Ascending aorta (tissue), 2 donors: ENCODE measurements around the gene NPTX1. TPM values are rescaled to one million over a fixed set of nuclear protein-coding genes. Genes with fewer than 3 reads are reported as not detected.

Source experiments
- DNase-seq, 2 donors: peaks; one replicate each; pipeline ENCODE4 v3.0.0-alpha.2; 2019; ENCODE audit warnings: low spot score in 2 of 2
- H3K27ac ChIP-seq, 2 donors: fragments of 200-600 bp; sonication (generic); one replicate each; pipeline ENCODE4 v1.5.1; 2016 to 2017; ENCODE audit warnings: mild to moderate bottlenecking in 1 of 2
- H3K27me3 ChIP-seq: fragments of 200-600 bp; sonication (generic); one replicate; pipeline ENCODE4 v1.5.1; 2017
- H3K36me3 ChIP-seq, 2 donors: fragments of 200-600 bp; sonication (generic); one replicate each; pipeline ENCODE4 v1.5.1; 2016
- H3K4me1 ChIP-seq, 2 donors: fragments of 200-600 bp; sonication (generic); one replicate each; pipeline ENCODE4 v1.5.1; 2016 to 2017; ENCODE audit warnings: mild to moderate bottlenecking in 1 of 2
- H3K4me3 ChIP-seq, 2 donors: fragments of 200-600 bp; sonication (generic); one replicate each; pipeline ENCODE4 v1.5.1; 2016 to 2017; ENCODE audit warnings: mild to moderate bottlenecking in 1 of 2
- H3K9me3 ChIP-seq, 2 donors: fragments of 200-600 bp; sonication (generic); one replicate each; pipeline ENCODE4 v1.5.1; 2016
- CTCF ChIP-seq, 3 experiments: fragments of 200-600 bp in 2 of 3; fragments of 450-650 bp in 1 of 3; sonication (generic) in 2 of 3; IDR thresholded peaks; one replicate each; pipeline ENCODE4 v1.5.1; 2016 to 2019; ENCODE audit warnings: antibody characterized with exemption in 3 of 3, mild to moderate bottlenecking in 1 of 3, moderate library complexity in 1 of 3
- intact Hi-C: fragments of 100-400 bp; cut with DNase I; formaldehyde crosslinking; loops from one replicate; pipeline ENCODE4 v1.15.1; 2023
- total RNA-seq: library from RNA; depleted of rRNA; stranded (reverse); fragments of >200 nt; gene quantifications from one replicate; pipeline ENCODE4 v1.1.0, GENCODE V29; 2016

Gene NPTX1
- total RNA-seq, 1 donor from 2014 or later: not detected

- peaks cover 3% of the 10 kb centered on the region for H3K27me3 ChIP-seq
- no peak for TF ChIP-seq CTCF (IDR thresholded peaks at IDR 0.05)
- intact Hi-C loops: no loop called here
- H3K27ac ChIP-seq: no peak overlapping the region
- no peaks in the 10 kb centered on the region for H3K4me1 ChIP-seq
- H3K4me3 ChIP-seq: no peak overlapping the region
- no peak for DNase-seq
- H3K36me3 ChIP-seq: no peaks in the 10 kb centered on the region
- H3K9me3 ChIP-seq: no peaks in the 10 kb centered on the region
Observed at GRCh38 chr17:80502578-80502877, 26.1 kb upstream of the NPTX1 start.

- Histone ChIP-seq H3K4me1 (no peaks in the 10 kb centered on the region), H3K36me3 (no peaks in the 10 kb centered on the region), H3K4me3 (no peak overlapping the region), H3K9me3 (no peaks in the 10 kb centered on the region), H3K27ac (no peak overlapping the region), H3K27me3 (peaks cover 3% of the 10 kb centered on the region)
- intact Hi-C loops: no loop called here
- TF ChIP-seq CTCF (IDR thresholded peaks at IDR 0.05): no peak
- no peak for DNase-seq
Observed at GRCh38 chr17:80501741-80502577, 25.6 kb upstream of the NPTX1 start.

- intact Hi-C loops: no loop called here
- no peak overlapping the region for H3K4me3 ChIP-seq
- no peaks in the 10 kb centered on the region for H3K9me3 ChIP-seq
- TF ChIP-seq CTCF (IDR thresholded peaks at IDR 0.05): no peak
- H3K27me3 ChIP-seq: peaks cover 2% of the 10 kb centered on the region
- H3K4me1 ChIP-seq: no peaks in the 10 kb centered on the region
- no peak for DNase-seq
- no peaks in the 10 kb centered on the region for H3K36me3 ChIP-seq
- no peak overlapping the region for H3K27ac ChIP-seq
Observed at GRCh38 chr17:80499961-80500665, 23.7 kb upstream of the NPTX1 start.

GRCh38 chr17:80499560-80499959 lies 23.2 kb upstream of the NPTX1 start:
- Histone ChIP-seq H3K9me3 (no peaks in the 10 kb centered on the region), H3K4me1 (no peaks in the 10 kb centered on the region), H3K4me3 (no peak overlapping the region), H3K27me3 (no peaks in the 10 kb centered on the region), H3K27ac (no peak overlapping the region), H3K36me3 (no peaks in the 10 kb centered on the region)
- intact Hi-C loops: no loop called here
- no peak for TF ChIP-seq CTCF (IDR thresholded peaks at IDR 0.05)
- no peak for DNase-seq

- H3K27me3 ChIP-seq: no peaks in the 10 kb centered on the region
- no peaks in the 10 kb centered on the region for H3K4me1 ChIP-seq
- intact Hi-C loops: no loop called here
- H3K36me3 ChIP-seq: no peaks in the 10 kb centered on the region
- H3K9me3 ChIP-seq: no peaks in the 10 kb centered on the region
- no peak overlapping the region for H3K4me3 ChIP-seq
- no peak for DNase-seq
- no peak overlapping the region for H3K27ac ChIP-seq
- TF ChIP-seq CTCF (IDR thresholded peaks at IDR 0.05): no peak
Observed at GRCh38 chr17:80498920-80499410, 22.6 kb upstream of the NPTX1 start.
